Skin epidermis (tissue), 12 donors: Measurements from ENCODE around the gene PAPPA.

Experiments
- H3K27ac ChIP-seq, 21 experiments: fragments of 200-600 bp; sonication (generic) in 11 of 21; one replicate each; pipeline ENCODE4 v1.5.0; 2020; ENCODE audit warnings: mild to moderate bottlenecking in 3 of 21, inconsistent platforms in 2 of 21, moderate library complexity in 2 of 21
- H3K4me3 ChIP-seq, 7 experiments: fragments of 200-600 bp; sonication (generic) in 2 of 7; one replicate each; pipeline ENCODE4 v1.5.0; 2020; ENCODE audit warnings: inconsistent platforms in 2 of 7, mild to moderate bottlenecking in 2 of 7, moderate library complexity in 1 of 7

The PAPPA gene

DNA sequence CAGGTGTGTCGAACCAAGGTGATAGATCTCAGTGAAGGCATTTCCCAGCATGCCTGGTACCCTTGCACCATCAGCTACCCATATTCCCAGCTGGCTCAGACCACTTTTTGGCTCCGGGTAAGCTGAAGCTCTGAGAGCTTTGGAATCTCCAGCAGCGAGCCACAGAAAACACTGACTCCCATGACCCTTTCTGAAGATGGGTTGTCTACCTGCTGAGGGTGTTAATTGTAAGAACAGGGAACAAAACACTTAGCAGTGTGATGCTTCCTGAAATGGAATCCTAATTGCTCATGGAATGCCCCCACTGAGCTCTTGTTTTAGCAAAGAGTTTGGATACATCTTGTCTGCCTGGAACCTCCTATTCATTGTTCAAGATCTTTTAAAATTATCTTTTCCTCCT, 177.7 kb downstream of the PAPPA start:
- Histone ChIP-seq H3K4me3 (no peak overlapping the region), H3K27ac (no peak overlapping the region)

DNA sequence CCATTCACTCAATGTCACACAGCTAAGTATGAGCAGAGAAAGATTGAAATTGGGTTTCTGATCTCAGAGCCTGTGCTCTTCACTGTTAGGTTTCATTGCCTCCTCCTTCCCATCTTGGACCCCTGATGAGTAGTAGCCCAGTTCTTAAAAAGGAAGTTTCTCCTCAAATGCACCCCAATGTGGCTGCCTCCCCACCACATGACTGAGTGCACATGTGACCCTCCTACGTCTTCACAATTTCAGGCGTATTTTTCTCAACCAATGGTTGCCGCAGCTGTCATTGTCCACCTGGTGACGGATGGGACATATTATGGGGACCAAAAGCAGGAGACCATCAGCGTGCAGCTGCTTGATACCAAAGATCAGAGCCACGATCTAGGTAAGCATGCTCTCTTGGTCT, 178.5 kb downstream of the PAPPA start:
- Histone ChIP-seq H3K4me3 (no peak overlapping the region), H3K27ac (no peak overlapping the region)

DNA sequence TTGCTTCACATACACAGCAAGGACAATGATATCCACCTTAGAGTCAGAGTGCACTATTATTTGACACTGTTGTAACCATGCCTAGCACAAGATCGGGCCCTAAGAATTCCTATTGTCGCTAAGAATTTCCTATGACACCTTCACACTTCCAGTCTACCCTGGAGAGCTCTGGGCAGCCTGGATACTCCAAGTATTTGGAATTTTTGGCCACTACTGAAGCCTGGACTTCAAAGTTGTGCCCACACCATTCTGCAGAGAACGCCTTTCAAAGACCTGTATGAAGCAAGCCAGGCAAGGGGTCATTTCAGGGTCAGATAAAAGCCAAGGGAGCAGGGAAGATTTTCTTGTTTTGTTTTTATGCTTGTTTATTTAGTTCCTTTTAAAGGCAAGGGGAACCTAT, 179.7 kb downstream of the PAPPA start:
- no peak overlapping the region for H3K4me3 ChIP-seq
- H3K27ac ChIP-seq = no peak overlapping the region

DNA sequence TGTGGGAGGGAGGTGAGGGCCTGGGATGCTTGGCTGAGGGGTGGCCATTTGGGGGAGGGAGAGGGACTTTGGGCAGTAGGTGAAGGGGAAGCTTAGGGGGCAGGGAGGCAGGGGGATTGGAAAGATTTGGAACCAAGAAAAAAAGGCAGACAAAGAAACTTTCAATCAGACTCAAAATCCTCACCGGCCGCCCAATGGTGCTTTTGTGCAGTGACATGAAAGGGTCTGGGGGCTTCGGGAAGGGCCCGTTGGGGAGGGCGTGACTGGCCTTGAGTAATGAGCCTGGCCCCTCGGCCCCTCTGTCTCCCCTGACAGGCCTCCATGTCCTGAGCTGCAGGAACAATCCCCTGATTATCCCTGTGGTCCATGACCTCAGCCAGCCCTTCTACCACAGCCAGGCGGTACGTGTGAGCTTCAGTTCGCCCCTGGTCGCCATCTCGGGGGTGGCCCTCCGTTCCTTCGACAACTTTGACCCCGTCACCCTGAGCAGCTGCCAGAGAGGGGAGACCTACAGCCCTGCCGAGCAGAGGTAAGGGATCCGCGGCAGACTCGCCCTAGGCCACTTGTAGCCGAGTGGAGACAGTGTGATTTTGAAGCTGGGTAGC, 181.1 kb downstream of the PAPPA start:
- Histone ChIP-seq H3K27ac (no peak overlapping the region), H3K4me3 (no peak overlapping the region)

DNA sequence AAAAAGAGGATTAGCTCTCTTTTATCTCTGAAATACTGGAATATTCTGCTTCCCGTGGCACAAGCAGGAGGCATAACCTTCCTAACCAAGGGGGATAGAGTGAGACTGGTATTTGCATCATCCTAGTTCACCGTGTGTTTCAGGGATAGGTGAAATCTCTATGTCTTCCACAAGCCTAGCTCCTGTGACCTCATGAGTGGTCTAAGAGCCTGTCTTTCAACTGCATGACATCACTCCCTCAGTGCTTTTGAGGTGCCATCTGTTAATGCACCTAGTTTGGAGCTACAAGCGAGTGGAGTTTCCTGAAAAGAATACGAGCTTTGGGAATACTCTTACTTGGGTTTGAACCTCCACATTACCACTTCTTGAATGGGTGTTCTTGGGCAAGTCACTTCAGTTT, 181.8 kb downstream of the PAPPA start:
- Histone ChIP-seq H3K4me3 (no peak overlapping the region), H3K27ac (no peak overlapping the region)

DNA sequence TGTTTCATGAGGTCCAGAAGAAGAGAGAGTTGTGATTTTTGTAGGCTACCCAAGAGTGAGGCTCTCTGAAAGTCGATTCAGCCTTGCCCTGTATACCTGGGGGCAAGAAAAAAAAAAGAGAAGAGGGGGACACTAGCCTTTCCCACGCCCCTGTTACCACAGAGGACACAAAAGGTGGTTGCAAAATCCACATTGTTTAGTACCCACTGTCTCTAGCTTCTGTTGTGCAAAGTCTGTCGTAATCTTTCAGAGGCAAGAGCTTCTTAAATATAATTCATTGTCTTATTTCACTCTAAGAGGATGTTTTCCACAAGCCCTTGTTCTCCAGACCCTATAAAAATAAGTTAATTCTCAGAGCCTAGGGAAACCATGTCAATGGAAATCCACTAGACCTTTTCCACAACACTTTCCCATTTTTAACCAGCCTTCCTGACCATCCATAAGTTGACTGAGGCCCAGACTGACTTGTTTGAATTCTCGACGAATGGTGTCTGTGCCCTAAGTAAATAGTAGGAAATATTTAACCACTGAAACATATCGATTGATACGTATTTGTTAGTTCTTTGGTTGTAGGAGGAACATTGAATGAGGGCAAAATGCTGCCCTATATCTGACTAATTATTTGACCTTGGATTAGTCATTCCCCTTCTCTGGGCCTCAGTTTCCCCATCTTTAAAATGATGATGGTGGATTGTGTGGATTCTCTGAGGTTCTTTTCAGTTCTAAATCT, 182.7 kb downstream of the PAPPA start:
- Histone ChIP-seq H3K4me3 (no peak overlapping the region), H3K27ac (no peak overlapping the region)

DNA sequence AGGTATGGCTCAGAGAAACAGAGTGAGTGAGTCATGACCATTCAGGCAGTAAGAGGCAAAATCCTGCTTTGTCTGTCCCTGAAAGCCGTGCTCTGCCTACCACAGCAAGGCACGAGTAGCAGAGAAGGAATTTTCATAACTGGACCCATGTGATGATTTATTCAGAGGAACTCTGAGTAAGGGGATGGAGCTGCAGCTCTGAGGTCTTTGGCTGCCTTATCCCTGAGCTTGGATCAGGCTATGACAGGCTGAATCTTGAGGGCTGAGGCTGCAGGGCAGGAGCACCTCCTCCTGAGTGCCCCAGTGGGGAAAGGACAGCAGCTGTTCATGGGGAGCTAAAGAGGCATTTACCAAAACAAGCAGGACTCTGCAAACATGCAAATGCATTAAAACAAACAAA, 183.4 kb downstream of the PAPPA start:
- Histone ChIP-seq H3K4me3 (no peak overlapping the region), H3K27ac (no peak overlapping the region)

DNA sequence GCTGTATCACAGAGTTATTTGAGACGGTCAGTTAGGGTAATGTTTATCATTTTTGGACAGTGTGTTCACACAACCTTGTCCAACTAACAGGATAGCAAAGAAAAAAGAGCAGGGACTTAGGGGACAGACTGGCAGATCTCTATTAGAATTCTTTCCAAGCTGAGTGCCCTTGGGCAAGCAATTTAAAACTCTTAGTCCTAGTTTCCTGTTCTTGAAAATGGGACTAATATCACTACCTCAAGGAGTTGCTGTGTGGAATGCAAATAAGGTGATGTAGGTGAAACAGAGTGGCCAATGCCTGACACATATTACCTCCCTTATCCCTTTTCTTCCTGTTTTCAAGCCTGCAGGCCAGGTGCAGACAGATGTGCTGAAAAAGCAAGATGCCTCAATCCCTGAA, 186.7 kb downstream of the PAPPA start:
- Histone ChIP-seq H3K27ac (no peak overlapping the region), H3K4me3 (no peak overlapping the region)

DNA sequence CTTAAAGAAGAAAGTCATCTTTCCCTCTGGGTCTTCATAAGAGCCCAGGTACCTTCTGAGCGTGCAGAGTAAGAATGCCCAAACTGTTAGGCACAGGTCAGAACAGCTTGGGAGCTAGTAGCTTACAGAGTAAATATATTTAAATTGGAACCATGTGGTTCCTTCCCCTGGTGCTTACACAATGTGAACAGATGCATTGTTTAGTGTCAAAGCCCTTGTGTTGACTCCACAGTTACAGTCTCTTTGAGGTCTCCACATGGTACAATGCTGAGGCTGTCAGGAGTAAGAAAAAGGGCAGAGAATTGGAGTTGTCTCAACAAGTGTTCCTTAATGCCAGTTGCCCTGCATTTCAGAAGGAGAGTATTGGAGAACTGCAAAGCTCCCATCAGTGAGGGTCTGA, 188.5 kb downstream of the PAPPA start:
- Histone ChIP-seq H3K27ac (no peak overlapping the region), H3K4me3 (no peak overlapping the region)

DNA sequence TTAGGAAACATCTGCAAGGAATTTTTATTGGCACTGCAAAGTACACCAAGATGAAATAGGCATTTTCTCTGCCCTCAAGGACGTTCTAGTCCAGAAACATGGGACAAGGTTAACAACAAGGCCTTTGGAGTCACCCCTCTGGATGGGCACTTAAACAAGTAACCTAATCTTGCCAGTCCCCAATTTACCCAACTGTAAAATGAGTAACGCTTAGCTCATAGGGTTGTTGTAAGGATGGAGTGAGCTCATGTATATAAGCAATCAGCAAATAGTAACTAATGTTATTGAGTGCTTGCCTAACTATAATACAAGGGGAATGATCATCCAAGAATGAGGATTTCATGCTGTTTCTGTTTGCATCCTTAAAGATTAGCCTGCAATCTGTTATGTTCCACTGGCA, 189.3 kb downstream of the PAPPA start:
- Histone ChIP-seq H3K27ac (no peak overlapping the region), H3K4me3 (no peak overlapping the region)

DNA sequence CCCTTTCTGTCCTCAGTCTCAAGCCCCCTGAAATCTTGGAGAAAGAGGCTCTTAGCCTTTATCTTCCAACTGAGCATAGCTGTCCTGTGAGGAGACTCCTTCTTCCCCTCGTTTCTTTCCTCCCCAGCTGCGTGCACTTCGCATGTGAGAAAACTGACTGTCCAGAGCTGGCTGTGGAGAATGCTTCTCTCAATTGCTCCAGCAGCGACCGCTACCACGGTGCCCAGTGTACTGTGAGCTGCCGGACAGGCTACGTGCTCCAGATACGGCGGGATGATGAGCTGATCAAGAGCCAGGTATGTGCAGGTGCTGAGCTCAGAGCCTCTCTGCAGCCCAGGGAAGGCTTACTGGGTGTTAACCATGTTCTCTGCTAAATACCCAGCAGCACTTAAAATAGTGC, 190.8 kb downstream of the PAPPA start:
- Histone ChIP-seq H3K27ac (no peak overlapping the region), H3K4me3 (no peak overlapping the region)

DNA sequence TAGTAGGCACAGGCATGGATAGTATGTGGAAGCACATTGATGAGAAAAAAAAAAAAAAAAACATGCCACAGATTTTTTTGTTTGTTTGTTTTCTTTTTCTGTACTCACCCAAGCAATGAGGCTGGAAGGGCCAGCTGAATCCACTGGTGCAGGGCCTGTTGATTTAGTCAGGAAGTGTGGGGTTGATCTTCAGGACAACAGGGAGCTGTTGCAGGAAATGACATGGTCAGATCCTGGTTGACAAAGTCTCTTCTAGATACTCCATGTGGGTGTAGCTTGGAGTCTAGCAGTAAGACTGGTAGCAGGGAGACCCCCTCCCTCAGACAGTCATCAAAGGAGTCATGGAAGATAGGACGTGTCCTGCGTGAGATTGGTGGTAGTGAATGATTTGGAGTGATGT, 191.8 kb downstream of the PAPPA start:
- Histone ChIP-seq H3K27ac (no peak overlapping the region), H3K4me3 (no peak overlapping the region)

DNA sequence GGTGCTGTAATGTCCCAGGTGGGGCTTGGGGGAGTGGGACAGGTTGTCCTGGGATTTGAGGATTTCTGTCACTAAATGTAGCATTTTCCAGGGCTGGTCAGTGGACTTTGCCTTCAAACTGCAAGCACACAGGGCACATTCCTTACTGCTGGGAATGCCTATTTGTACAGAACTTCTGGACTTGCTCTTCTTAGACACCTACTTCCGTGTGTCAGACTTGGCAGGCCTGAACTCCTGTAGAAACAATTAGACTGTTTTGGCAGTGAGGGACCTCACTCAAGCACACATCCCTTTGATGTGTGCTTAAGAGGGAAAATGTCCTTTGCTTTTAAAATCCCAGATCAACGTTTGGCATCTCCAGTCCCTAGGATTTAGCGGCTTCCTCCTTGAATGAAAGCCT, 192.2 kb downstream of the PAPPA start:
- no peak overlapping the region for H3K4me3 ChIP-seq
- H3K27ac ChIP-seq = no peak overlapping the region

DNA sequence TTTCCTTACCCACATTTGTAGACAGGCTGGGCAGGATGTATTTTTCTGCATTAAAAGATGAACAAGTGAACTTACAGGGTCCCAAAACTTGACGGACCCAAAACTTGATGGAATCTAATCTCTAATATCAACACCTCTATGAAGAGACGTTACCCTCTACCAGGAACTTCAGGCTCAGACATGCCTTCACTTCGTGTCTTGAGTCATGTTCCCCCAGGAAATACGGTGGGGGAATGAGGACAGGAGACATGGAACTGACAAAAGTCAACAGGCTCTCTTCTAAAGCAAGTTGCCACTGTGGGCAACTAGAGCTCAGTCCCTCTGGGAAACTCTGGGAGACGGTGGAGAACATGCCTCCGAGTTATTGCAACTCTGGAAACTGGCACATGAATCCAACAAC, 196.1 kb downstream of the PAPPA start:
- no peak overlapping the region for H3K4me3 ChIP-seq
- no peak overlapping the region for H3K27ac ChIP-seq

DNA sequence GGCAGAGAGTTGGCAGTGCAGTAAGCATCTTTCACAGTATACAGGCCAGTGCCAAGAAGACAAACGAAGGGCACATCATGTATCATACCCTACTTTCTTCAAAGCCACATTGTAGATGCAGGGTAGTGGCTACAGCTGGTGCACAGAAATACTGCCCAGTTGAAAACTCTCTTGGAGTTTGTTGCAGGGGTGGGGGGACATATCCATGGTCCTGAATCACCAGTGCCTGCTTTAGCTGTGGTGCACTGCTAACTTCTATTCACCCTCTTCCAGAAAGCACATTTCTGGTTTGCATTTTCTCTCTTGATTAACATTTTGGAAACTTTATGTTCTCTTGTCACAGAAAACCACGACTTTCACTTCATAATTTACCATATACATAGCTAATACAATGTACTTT, 196.6 kb downstream of the PAPPA start:
- Histone ChIP-seq H3K4me3 (no peak overlapping the region), H3K27ac (no peak overlapping the region)

DNA sequence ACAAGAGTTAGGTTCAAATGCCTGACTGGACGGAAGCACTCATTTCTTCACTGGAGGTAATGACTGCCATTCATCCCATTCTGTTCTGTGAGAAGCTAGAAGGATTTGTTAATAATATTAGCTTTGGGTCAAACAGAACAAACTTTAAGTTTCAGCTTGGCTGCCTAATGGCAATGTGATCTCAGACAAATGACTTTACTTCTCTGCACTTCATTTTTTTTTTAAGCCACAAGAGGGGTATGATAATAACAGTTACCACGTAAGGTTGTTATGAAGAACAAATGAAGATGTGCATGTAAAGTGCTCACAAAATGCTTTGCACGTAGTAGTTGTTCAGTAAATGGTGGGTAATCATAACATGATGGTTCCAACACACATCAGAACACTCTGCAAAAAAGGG, 199.4 kb downstream of the PAPPA start:
- Histone ChIP-seq H3K4me3 (no peak overlapping the region), H3K27ac (no peak overlapping the region)

DNA sequence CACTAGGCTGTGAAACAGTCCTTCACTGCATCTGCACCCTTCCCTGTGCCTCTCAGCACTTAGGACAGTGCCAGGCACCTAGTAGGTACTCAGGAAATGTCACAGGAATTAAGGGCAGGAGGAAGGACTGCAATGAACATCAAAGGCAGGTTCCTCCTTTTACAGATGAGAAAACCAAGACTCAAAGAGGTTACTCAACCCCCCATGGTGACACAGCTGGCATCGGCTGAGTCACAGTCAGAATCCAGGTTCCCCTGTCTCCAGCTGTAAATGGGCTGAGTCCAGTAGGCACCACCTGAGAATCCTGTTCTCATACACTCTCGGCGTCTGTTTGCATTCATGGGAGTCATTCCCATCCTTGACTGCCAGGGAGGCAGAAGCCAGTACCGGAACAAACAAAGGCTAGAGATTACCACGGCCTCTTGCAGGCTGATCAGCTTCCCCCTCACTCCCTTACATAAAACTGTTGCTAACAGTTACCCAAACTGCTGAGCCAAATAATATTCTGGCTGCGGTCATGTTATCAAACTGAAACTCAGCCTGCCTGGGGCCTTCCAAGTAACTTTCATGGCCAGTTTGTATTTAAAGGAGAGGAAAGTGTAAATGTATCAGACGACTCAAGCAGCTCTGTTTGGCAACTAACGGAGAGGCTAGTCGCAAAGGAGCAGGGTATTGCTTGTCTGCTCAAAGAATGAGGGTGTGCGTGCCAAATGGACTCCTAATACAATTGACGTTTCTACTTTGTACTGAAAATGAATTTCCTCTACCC, 201.7 kb downstream of the PAPPA start:
- Histone ChIP-seq H3K27ac (peak overlapping the region in 2 of 21 experiments; percentile 10 to 21), H3K4me3 (no peak overlapping the region)

DNA sequence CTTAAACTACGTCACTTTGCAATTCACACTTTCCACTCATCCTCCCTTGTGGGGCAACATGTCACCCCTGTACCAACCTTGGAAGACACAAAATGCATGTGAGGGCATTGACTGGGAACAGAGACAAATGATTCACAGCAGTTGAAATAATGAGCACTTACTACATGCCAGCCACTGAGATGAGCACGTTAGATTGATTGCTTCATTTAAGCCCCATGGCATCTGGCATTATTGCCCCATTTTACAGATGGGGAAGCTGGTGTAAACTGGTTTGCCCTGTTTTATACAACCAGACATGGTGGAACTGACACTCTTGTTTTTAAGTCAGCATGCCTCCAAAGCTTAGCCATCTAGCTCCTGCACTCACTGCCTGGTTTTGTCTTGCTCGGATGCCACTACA, 204.7 kb downstream of the PAPPA start:
- H3K4me3 ChIP-seq = no peak overlapping the region
- peak overlapping the region in 1 of 21 experiments; percentile 29 for H3K27ac ChIP-seq

DNA sequence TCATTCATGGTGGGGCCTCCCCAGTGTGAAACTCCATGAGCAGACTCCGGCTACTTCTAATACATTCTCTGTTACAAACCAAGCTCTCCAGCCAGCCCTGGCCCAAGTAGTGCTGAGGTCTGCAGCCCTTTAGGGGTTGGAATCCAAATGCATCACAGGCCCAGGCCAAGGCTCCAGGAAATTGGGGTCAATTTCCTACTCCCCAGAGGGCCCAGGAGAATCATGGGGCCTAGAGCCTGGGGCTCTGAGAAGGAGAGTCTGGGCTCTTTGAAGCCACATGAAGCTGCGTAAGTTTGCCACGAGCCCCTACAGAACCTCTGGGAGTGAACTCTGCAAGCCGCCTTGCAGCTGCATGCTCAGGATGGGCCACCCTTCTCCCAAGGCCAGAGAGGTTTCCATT, 206.4 kb downstream of the PAPPA start:
- H3K27ac ChIP-seq = no peak overlapping the region

DNA sequence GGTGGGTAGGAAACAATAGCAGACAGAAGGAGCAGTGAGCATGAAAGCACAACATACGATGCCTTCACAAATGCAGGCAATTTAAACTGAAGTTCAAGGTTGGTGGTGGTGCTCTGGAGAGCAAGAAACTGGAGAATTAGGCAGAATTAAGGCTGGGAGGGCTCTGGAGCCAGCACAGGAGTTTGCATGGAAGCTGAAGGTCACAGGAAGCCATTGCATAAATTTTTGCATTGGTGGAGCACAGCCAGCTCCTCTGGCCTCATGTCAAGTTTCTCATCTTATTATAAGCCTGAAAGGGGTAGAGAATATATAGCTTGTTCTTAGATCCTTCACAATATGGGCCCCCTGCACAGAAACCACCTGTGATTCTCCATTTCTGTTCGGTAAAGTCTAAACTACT, 207.4 kb downstream of the PAPPA start:
- Histone ChIP-seq H3K4me3 (no peak overlapping the region), H3K27ac (no peak overlapping the region)

More for the DNA sequence above, 206.4 kb downstream of the PAPPA start:
- no peak overlapping the region for H3K4me3 ChIP-seq

DNA sequence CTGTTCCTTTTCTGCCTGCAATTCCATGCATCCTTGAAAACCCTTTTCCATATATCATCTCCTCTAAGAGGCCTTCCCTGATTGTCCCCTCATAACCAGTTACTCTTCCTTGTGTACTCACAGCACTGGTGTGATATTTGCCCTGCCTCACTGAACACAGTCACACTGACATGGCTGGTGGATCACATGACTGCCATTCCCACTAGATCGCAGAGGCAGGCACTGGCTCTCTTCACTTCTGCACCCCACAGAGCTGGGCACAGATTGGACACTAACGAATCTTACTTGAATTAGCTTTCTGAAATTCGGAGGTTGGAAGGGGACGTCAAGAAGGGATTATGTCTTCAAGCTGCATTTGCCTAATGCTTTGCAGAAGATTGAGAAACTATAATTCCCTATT, 208.0 kb downstream of the PAPPA start:
- no peak overlapping the region for H3K27ac ChIP-seq
- H3K4me3 ChIP-seq = no peak overlapping the region
